B cell (primary cell): ENCODE results near the gene CFAP77.

ENCODE experiments used
- EZH2 ChIP-seq: IDR thresholded peaks from 2 replicates; pipeline ENCODE4 v1.6.1; 2012; ENCODE audit warnings: borderline replicate concordance, low read depth, mild to moderate bottlenecking, moderate library complexity, low read length; ENCODE audit not compliant: insufficient read depth, poor library complexity, severe bottlenecking
- TF ChIP-seq, protein P1 (sequence below): fragments of 200-600 bp; IDR thresholded peaks from one replicate; pipeline ENCODE4 v1.8.0; 2022; ENCODE audit warnings: antibody characterized with exemption, mild to moderate bottlenecking

DNA sequence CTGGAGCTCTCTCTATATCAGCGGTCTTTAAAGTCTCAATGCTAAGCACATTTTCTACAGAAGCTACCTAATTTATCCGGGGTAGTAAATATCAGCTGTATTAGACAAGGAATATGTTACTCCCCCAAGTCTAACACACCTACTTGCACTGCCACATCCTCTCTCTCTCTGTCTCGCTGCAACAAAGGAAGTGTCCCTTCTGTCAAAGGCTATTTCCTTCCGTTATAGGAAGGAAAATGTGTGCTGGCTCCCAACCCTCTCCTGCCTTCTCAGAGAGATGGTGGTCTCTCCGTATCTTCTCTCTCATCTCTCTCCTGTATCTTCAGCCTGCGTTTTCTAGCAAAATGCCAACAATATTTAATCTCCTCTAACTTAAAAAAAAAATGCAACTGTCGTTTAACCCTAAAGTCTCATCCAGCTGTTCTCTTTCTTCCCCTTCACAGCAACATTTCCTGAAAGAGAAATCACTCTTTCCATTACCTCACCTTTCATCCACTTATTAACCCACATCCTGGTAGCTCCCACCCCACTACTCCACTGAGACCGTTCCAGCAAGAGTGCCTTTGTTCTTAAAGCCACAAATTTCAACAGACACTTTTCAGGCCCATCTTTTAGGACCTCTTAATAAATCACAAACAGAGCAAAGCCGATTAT lies 5.7 kb upstream of the CFAP77 start:
- TF ChIP-seq, protein P1, sequence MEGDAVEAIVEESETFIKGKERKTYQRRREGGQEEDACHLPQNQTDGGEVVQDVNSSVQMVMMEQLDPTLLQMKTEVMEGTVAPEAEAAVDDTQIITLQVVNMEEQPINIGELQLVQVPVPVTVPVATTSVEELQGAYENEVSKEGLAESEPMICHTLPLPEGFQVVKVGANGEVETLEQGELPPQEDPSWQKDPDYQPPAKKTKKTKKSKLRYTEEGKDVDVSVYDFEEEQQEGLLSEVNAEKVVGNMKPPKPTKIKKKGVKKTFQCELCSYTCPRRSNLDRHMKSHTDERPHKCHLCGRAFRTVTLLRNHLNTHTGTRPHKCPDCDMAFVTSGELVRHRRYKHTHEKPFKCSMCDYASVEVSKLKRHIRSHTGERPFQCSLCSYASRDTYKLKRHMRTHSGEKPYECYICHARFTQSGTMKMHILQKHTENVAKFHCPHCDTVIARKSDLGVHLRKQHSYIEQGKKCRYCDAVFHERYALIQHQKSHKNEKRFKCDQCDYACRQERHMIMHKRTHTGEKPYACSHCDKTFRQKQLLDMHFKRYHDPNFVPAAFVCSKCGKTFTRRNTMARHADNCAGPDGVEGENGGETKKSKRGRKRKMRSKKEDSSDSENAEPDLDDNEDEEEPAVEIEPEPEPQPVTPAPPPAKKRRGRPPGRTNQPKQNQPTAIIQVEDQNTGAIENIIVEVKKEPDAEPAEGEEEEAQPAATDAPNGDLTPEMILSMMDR, result no peak
- TF ChIP-seq EZH2, result no peak
